Transverse colon (tissue), 4 donors: ENCODE data around the gene BIRC7. TPM values are rescaled to one million over a fixed set of nuclear protein-coding genes. Genes with fewer than 3 reads are reported as not detected.
"Not testable (repeated sequence)": the region's sequence is repeated elsewhere in the genome, so short reads cannot be mapped to it uniquely, and the experiment has no call there.

ENCODE experiments used
- DNase-seq: peaks from one replicate; pipeline ENCODE4 v3.0.0-alpha.2; 2019
- H3K27ac ChIP-seq, 4 donors: fragments of 200-600 bp; sonication (generic); 2 replicates each; pipeline ENCODE4 v1.5.1; 2016 to 2018; ENCODE audit warnings: inconsistent platforms in 4 of 4
- H3K27me3 ChIP-seq: fragments of 200-600 bp; sonication (generic); 2 replicates; pipeline ENCODE4 v1.5.1; 2017; ENCODE audit warnings: inconsistent platforms
- H3K36me3 ChIP-seq, 4 donors: fragments of 200-600 bp; sonication (generic); 2 replicates each; pipeline ENCODE4 v1.5.1; 2017 to 2019; ENCODE audit warnings: inconsistent platforms in 4 of 4
- H3K4me1 ChIP-seq, 4 donors: fragments of 200-600 bp; sonication (generic); 2 replicates each; pipeline ENCODE4 v1.5.1; 2017 to 2020; ENCODE audit warnings: inconsistent platforms in 4 of 4
- H3K4me3 ChIP-seq, 4 donors: fragments of 200-600 bp; sonication (generic); 1 replicate in 1 of 4; 2 replicates in 3 of 4; pipeline versions ENCODE4 v1.5.1 to v1.6.1; 2017 to 2019; ENCODE audit warnings: inconsistent platforms in 4 of 4
- H3K9me3 ChIP-seq, 2 donors: fragments of 200-600 bp; sonication (generic); 2 replicates each; pipeline ENCODE4 v1.5.1; 2017 to 2019; ENCODE audit warnings: inconsistent platforms in 2 of 2
- EP300 ChIP-seq: sonication (generic); formaldehyde crosslinking; IDR thresholded peaks from one replicate; pipeline ENCODE4 v1.6.1; 2017; ENCODE audit warnings: antibody characterized with exemption, low read depth
- POLR2A ChIP-seq: fragments of 450-650 bp; IDR thresholded peaks from one replicate; pipeline ENCODE4 v1.6.1; 2016; ENCODE audit warnings: antibody characterized with exemption, mild to moderate bottlenecking, moderate library complexity
- POLR2AphosphoS5 ChIP-seq, 3 donors: sonication (generic); formaldehyde crosslinking; IDR thresholded peaks; one replicate each; pipeline ENCODE4 v1.6.1; 2016; ENCODE audit warnings: antibody characterized with exemption in 3 of 3
- WGBS, 2 donors: methylation state at CpG; one replicate each; pipeline ENCODE4 v1.1.5; 2018; ENCODE audit warnings: low coverage in 1 of 2; 5-methylcytosine and 5-hydroxymethylcytosine counted together
- in situ Hi-C, 4 donors: fragments of 200-750 bp; cut with MboI; loops; one replicate each; pipeline versions ENCODE4 v1.15.0 to v1.15.1; 2017; ENCODE audit warnings: low sequenced_read_pairs in 3 of 4, low pct_ligation_motif_present in 1 of 4, low pct_unique_long_range_greater_than_20kb in 1 of 4
- intact Hi-C: fragments of 100-400 bp; cut with DNase I; formaldehyde crosslinking; loops from one replicate; pipeline ENCODE4 v1.15.1; 2023; ENCODE audit warnings: low total_unique reads
- total RNA-seq, 4 donors: library from RNA; depleted of rRNA; stranded (reverse); fragments of >200 nt; gene quantifications; one replicate each; pipeline ENCODE4 v1.1.0, GENCODE V29; 2016
- TF ChIP-seq, protein P1 (sequence below), 5 experiments: fragments of 200-600 bp in 3 of 5; fragments of 450-650 bp in 2 of 5; sonication (generic) in 3 of 5; IDR thresholded peaks; 1 replicate in 2 of 5; 2 replicates in 3 of 5; pipeline ENCODE4 v1.5.1; 2016 to 2017; ENCODE audit warnings: antibody characterized with exemption in 5 of 5, inconsistent platforms in 3 of 5, mild to moderate bottlenecking in 2 of 5, moderate library complexity in 1 of 5

Gene BIRC7
- total RNA-seq, 4 donors from 2014 or later: 1.6 to 12.7 TPM; not detected in 2

DNA sequence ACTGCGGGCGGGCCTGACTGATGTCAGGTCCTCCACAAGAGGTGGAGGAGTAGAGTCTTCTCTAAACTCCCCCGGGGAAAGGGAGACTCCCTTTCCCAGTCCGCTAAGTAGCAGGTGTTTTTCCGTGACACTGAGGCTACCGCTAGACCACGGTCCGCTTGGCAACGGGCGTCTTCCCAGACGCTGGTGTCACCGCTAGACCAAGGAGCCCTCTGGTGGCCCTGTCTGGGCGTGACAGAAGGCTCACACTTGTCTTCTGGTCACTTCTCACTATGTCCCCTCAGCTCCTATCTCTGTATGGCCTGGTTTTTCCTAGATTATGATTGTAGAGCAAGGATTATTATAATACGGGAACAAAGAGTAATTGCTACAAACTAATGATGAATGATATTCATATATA lies 15.6 kb downstream of the BIRC7 start:
- in situ Hi-C loops, H3K36me3 ChIP-seq, H3K4me3 ChIP-seq, H3K27ac ChIP-seq, DNase-seq, H3K9me3 ChIP-seq, intact Hi-C loops: not testable (repeated sequence)
- 33 to 42% methylated on average over 2 to 14 of the region's 14 CpGs for WGBS, 2 donors
- TF ChIP-seq, protein P1, sequence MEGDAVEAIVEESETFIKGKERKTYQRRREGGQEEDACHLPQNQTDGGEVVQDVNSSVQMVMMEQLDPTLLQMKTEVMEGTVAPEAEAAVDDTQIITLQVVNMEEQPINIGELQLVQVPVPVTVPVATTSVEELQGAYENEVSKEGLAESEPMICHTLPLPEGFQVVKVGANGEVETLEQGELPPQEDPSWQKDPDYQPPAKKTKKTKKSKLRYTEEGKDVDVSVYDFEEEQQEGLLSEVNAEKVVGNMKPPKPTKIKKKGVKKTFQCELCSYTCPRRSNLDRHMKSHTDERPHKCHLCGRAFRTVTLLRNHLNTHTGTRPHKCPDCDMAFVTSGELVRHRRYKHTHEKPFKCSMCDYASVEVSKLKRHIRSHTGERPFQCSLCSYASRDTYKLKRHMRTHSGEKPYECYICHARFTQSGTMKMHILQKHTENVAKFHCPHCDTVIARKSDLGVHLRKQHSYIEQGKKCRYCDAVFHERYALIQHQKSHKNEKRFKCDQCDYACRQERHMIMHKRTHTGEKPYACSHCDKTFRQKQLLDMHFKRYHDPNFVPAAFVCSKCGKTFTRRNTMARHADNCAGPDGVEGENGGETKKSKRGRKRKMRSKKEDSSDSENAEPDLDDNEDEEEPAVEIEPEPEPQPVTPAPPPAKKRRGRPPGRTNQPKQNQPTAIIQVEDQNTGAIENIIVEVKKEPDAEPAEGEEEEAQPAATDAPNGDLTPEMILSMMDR (IDR thresholded peaks at IDR 0.05): peak in 1 of 5 experiments; percentile 12
- peaks cover 90% of the 10 kb centered on the region for H3K27me3 ChIP-seq
- peaks cover 0 to 16% (median 10%) of the 10 kb centered on the region in 4 donors for H3K4me1 ChIP-seq

DNA sequence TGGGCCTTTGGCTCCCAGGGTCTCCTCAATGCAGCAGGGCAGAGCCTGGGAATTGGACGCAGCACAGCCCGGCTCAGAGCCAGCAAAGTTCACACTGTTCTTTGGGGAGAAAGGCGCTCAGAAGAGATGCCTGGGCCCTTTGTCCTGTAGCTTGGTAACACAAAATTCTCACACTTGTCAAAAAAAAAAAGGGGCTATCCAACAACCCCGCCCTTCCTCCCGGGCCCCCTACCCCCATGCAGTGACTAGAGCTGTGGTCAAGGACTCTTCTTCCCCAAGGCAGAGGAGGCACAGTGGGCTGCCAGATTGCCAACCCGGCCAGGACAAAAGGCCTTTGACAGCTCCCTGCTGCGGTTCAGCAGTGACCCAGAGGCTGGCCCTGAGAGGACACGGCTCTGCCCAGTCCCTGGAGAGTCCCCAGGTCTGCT lies 16.6 kb downstream of the BIRC7 start:
- H3K27ac ChIP-seq: no peak overlapping the region
- H3K4me3 ChIP-seq: no peak overlapping the region
- TF ChIP-seq EP300 (no peak), POLR2AphosphoS5 (IDR thresholded peaks at IDR 0.05) (no peak), POLR2A (no peak)
- TF ChIP-seq, protein P1 (IDR thresholded peaks at IDR 0.05): no peak
- H3K27me3 ChIP-seq: peaks cover 83% of the 10 kb centered on the region
- in situ Hi-C loops: no loop called here
- DNase-seq: no peak
- H3K9me3 ChIP-seq: no peaks in the 10 kb centered on the region
- 64% methylated on average over 8 of the region's 8 CpGs; no CpG with 5 or more reads in 1 of the 2 donors for WGBS, 2 donors
- peaks cover 0 to 16% (median 10%) of the 10 kb centered on the region in 4 donors for H3K4me1 ChIP-seq
- intact Hi-C loops: no loop called here
- no peaks in the 10 kb centered on the region for H3K36me3 ChIP-seq

GRCh38 chr20:63253065-63253437 lies 17.3 kb downstream of the BIRC7 start:
- Histone ChIP-seq H3K9me3 (no peaks in the 10 kb centered on the region), H3K27ac (no peak overlapping the region), H3K4me1 (peaks cover 0 to 16% (median 10%) of the 10 kb centered on the region in 4 donors), H3K27me3 (peaks cover 75% of the 10 kb centered on the region), H3K4me3 (peak overlapping the region in 1 of 4 donors; percentile 39), H3K36me3 (no peaks in the 10 kb centered on the region)
- in situ Hi-C loops (no loop called here), intact Hi-C loops (no loop called here)
- TF ChIP-seq POLR2A: no peak
- no peak for TF ChIP-seq EP300
- no peak for TF ChIP-seq POLR2AphosphoS5 (IDR thresholded peaks at IDR 0.05)
- TF ChIP-seq, protein P1 (IDR thresholded peaks at IDR 0.05): no peak
- DNase-seq: no peak
- WGBS, 2 donors: 39 to 59% methylated on average over 3 to 4 of the region's 16 CpGs

GRCh38 chr20:63253438-63254231 lies 17.9 kb downstream of the BIRC7 start:
- in situ Hi-C loops: no loop called here
- intact Hi-C loops: no loop called here
- Histone ChIP-seq H3K9me3 (no peaks in the 10 kb centered on the region), H3K4me3 (peak overlapping the region in 3 of 4 donors; percentile 12 to 39 (median 14)), H3K27me3 (peaks cover 69% of the 10 kb centered on the region), H3K36me3 (no peaks in the 10 kb centered on the region), H3K4me1 (peaks cover 0 to 16% (median 10%) of the 10 kb centered on the region in 4 donors), H3K27ac (no peak overlapping the region)
- no peak for DNase-seq
- 9% methylated on average over 13 of the region's 89 CpGs; no CpG with 5 or more reads in 1 of the 2 donors for WGBS, 2 donors
- no peak for TF ChIP-seq EP300
- no peak for TF ChIP-seq POLR2A
- TF ChIP-seq POLR2AphosphoS5 (IDR thresholded peaks at IDR 0.05): no peak
- TF ChIP-seq, protein P1 (IDR thresholded peaks at IDR 0.05): no peak
